ENCODE results near the gene EIF4B. TPM values are rescaled to one million over a fixed set of nuclear protein-coding genes. Genes with fewer than 3 reads are reported as not detected.

EIF4B gene, protein sequence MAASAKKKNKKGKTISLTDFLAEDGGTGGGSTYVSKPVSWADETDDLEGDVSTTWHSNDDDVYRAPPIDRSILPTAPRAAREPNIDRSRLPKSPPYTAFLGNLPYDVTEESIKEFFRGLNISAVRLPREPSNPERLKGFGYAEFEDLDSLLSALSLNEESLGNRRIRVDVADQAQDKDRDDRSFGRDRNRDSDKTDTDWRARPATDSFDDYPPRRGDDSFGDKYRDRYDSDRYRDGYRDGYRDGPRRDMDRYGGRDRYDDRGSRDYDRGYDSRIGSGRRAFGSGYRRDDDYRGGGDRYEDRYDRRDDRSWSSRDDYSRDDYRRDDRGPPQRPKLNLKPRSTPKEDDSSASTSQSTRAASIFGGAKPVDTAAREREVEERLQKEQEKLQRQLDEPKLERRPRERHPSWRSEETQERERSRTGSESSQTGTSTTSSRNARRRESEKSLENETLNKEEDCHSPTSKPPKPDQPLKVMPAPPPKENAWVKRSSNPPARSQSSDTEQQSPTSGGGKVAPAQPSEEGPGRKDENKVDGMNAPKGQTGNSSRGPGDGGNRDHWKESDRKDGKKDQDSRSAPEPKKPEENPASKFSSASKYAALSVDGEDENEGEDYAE
- 100 to 1,000 TPM; 644 to 660 TPM for total RNA-seq
- 114 TPM for polyA plus RNA-seq

DNA sequence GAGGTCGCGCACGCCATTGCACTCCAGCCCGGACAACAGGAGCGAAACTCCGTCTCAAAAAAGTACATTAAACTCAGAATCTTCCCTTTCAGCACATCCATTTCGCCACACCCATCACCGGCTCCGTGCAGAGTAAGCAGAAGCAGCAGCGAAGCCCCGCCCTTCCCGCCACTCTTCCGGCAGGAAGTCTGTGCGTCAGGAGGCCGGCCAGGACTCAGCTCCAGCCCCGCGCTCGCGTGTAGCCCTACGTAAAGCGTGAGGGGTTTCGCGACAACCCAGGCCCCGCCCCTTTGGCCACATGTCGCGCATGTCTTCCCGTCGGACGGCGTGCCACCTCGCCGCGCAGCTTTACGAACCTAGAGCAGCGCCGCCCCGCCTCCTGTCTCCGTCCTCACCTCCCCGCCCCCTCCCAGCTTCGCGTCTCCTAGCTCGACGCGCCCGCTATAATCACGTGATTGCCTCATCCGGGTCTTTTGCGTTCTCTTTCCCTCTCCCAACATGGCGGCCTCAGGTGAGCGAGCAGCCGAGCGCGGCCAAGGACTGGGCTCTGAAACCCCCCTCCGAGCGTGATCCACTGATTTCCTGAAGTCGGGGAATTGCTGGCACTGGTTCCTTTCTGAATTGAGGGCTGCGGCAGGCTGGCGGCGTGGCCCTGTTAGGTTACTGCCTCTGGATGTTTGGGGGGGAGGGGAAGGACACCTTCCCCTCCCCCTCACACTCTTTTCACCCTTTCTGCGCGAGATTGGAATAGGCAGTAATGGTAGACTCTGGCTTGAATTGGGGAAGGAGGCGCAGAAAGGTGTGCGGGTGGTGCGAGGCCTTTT, at the start of gene EIF4B:
Gene EIF4B, plus strand, starts transcription at position 471 of the 824 bp plus-strand sequence. Its CDS starts 28 bp downstream, at position 499.
- DNase-seq, result peak; percentile 99 to 100 (median 100)
- no peaks in the 10 kb centered on the region for H3K9me3 Mint-ChIP-seq
- peak within 1 kb of the TSS; percentile 98 to 100 (median 99) for H3K4me3 Mint-ChIP-seq
- Histone ChIP-seq H3K27ac (ENCODE audit: low read depth, low read length) (peak within 1 kb of the TSS; percentile 96), H3K36me3 (ENCODE audit: insufficient read depth, low read length) (peaks cover 4% of the 10 kb centered on the region), H3K27me3 (ENCODE audit: insufficient read depth, low read length, poor library complexity, severe bottlenecking) (no peaks in the 10 kb centered on the region), H3K4me1 (ENCODE audit: insufficient read depth, low read length) (peaks cover 41% of the 10 kb centered on the region), H3K4me3 (ENCODE audit: low read length) (peak within 1 kb of the TSS; percentile 100), H3K9me3 (ENCODE audit: low read length) (no peaks in the 10 kb centered on the region)
- H3K36me3 Mint-ChIP-seq, result peaks cover 0 to 31% (median 0%) of the 10 kb centered on the region in 3 donors
- POLR2A ChIA-PET, result interaction anchor here (0.5 to 1.3 kb wide), 13 partner anchors 40 to 1788 kb away, joined by 3 to 9 read pairs (median 4); partner anchors contain the start of genes CISTR, PFDN5, POU6F1 and PRR13
- peaks cover 46 to 56% (median 47%) of the 10 kb centered on the region in 3 donors for H3K4me1 Mint-ChIP-seq
- peak within 1 kb of the TSS; percentile 95 to 99 (median 98) for H3K27ac Mint-ChIP-seq
- CTCF ChIA-PET, result interaction anchor here (0.7 to 1.3 kb wide), 8 partner anchors 20 to 318 kb away, joined by 3 to 5 read pairs (median 3); no protein-coding TSS in a partner anchor
- H3K27me3 Mint-ChIP-seq, result peaks cover 6% of the 10 kb centered on the region in 2 donors

DNA sequence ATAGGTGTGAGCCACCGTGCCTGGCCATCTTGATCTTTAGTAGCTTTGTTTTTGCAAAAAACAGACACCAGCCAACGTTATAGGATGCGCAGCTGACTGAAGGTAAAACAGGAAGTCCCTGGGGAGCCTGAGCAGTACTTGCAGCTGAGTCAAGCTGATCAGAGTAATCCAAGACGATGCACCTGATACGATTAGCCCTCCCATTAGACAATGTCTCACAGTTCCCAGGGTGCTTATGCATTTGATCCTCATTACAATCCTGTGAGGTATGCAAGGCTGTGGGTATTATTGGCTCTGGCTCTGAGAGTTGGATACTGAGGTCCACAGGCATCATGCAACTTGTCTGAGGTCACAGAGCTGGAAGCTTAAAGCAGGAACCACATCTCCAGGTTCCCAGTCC, 49.3 kb upstream of the EIF4B start:
- Mint-ChIP-seq H3K9me3 (no peaks in the 10 kb centered on the region), H3K36me3 (no peaks in the 10 kb centered on the region), H3K4me3 (no peak overlapping the region), H3K27ac (no peak overlapping the region), H3K4me1 (peaks cover 0 to 4% (median 0%) of the 10 kb centered on the region in 3 donors), H3K27me3 (peaks cover 1 to 3% of the 10 kb centered on the region in 2 donors)
- no peaks in the 10 kb centered on the region for H3K9me3 ChIP-seq (ENCODE audit: low read length)
- POLR2A ChIA-PET, result no interaction called here
- CTCF ChIA-PET, result interaction anchor here (0.7 to 1.5 kb wide), 4 partner anchors 9 to 73 kb away, joined by 3 to 6 read pairs (median 4); no protein-coding TSS in a partner anchor
- no peak for DNase-seq
- H3K4me3 ChIP-seq (ENCODE audit: low read length), result no peak overlapping the region
- no peaks in the 10 kb centered on the region for H3K27me3 ChIP-seq (ENCODE audit: insufficient read depth, low read length, poor library complexity, severe bottlenecking)
- H3K36me3 ChIP-seq (ENCODE audit: insufficient read depth, low read length), result no peaks in the 10 kb centered on the region
- no peaks in the 10 kb centered on the region for H3K4me1 ChIP-seq (ENCODE audit: insufficient read depth, low read length)
- H3K27ac ChIP-seq (ENCODE audit: low read depth, low read length), result no peak overlapping the region

DNA sequence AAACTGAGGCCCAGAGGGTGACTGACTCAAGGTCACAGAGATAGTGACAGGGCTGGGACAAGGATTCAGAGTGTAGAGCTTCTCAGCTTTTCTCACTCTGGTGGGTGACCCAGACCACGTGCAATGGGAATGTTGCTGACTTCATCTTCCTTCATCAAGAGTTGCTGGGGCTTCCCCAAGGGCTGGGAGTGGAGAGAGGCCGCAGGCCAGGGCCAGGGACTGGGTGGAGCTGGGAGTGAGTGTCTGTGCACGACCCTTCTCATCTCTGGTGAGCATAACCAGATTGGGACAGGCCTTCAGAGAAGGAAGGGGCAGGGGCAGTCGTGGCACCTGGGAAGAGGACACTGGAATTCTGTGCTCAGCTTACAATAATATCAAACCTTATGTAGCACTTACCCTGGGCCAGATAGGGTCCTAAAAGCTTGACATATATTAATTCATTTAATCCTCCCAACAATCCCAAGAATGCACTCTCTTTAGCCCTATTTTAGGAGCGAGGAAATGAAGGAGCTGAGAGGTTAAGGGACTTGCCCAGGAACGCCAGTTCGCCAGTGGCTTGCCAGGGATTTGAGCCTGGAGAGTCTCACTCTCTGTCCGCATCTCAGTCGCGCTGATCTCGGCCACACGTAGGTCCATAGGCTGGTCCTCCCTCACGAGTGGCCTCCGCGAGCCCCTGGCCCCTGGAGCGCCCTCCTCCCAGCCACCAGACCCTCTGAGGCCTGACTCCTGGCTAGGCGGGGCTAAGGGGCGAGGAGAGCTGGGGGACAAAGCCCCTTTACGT, 41.5 kb upstream of the EIF4B start:
- H3K4me3 ChIP-seq (ENCODE audit: low read length), result no peak overlapping the region
- no peak overlapping the region for H3K27ac ChIP-seq (ENCODE audit: low read depth, low read length)
- H3K27me3 Mint-ChIP-seq, result peaks cover 12 to 32% of the 10 kb centered on the region in 2 donors
- no peaks in the 10 kb centered on the region for H3K36me3 Mint-ChIP-seq
- H3K27ac Mint-ChIP-seq, result no peak overlapping the region
- H3K9me3 Mint-ChIP-seq, result no peaks in the 10 kb centered on the region
- ChIA-PET POLR2A (interaction anchor here (0.6 kb wide), 1 partner anchor 13 kb away, joined by 3 read pairs; no protein-coding TSS in a partner anchor), CTCF (interaction anchor here (1.5 kb wide), 1 partner anchor 80 kb away, joined by 4 read pairs; no protein-coding TSS in a partner anchor)
- no peaks in the 10 kb centered on the region for H3K9me3 ChIP-seq (ENCODE audit: low read length)
- no peak for DNase-seq
- no peaks in the 10 kb centered on the region for H3K4me1 ChIP-seq (ENCODE audit: insufficient read depth, low read length)
- H3K4me3 Mint-ChIP-seq, result no peak overlapping the region
- no peaks in the 10 kb centered on the region for H3K4me1 Mint-ChIP-seq
- no peaks in the 10 kb centered on the region for H3K36me3 ChIP-seq (ENCODE audit: insufficient read depth, low read length)
- no peaks in the 10 kb centered on the region for H3K27me3 ChIP-seq (ENCODE audit: insufficient read depth, low read length, poor library complexity, severe bottlenecking)

DNA sequence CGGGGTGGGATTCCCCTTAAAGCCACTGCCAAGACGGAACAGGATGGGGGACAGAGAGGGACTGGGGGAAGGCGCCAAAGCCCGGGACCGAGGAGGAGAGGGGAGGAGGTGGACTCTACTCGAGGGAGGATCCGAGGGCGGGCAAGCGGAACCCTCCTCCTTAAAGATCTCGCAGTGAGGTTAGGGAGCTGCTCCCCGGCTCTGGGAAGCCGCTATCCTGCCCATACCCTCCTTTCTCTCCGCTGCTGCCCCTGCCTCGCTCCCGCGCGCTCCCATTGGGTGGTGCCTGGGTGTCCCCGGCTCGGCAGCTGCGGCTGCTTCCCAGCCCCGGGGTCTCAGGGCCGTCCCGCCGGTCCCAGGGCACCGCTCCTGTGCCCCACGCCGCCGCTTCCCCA, 40.9 kb upstream of the EIF4B start:
- POLR2A ChIA-PET, result no interaction called here
- no peaks in the 10 kb centered on the region for H3K9me3 ChIP-seq (ENCODE audit: low read length)
- no peak overlapping the region for H3K4me3 Mint-ChIP-seq
- no peaks in the 10 kb centered on the region for H3K36me3 Mint-ChIP-seq
- no peak overlapping the region for H3K4me3 ChIP-seq (ENCODE audit: low read length)
- no peak overlapping the region for H3K27ac Mint-ChIP-seq
- no peaks in the 10 kb centered on the region for H3K27me3 ChIP-seq (ENCODE audit: insufficient read depth, low read length, poor library complexity, severe bottlenecking)
- H3K4me1 ChIP-seq (ENCODE audit: insufficient read depth, low read length), result no peaks in the 10 kb centered on the region
- H3K27me3 Mint-ChIP-seq, result peaks cover 13 to 32% of the 10 kb centered on the region in 2 donors
- H3K27ac ChIP-seq (ENCODE audit: low read depth, low read length), result no peak overlapping the region
- no peak for DNase-seq
- no peaks in the 10 kb centered on the region for H3K4me1 Mint-ChIP-seq
- H3K9me3 Mint-ChIP-seq, result no peaks in the 10 kb centered on the region
- no peaks in the 10 kb centered on the region for H3K36me3 ChIP-seq (ENCODE audit: insufficient read depth, low read length)
- CTCF ChIA-PET, result interaction anchor here (1.5 kb wide), 1 partner anchor 81 kb away, joined by 4 read pairs; no protein-coding TSS in a partner anchor

DNA sequence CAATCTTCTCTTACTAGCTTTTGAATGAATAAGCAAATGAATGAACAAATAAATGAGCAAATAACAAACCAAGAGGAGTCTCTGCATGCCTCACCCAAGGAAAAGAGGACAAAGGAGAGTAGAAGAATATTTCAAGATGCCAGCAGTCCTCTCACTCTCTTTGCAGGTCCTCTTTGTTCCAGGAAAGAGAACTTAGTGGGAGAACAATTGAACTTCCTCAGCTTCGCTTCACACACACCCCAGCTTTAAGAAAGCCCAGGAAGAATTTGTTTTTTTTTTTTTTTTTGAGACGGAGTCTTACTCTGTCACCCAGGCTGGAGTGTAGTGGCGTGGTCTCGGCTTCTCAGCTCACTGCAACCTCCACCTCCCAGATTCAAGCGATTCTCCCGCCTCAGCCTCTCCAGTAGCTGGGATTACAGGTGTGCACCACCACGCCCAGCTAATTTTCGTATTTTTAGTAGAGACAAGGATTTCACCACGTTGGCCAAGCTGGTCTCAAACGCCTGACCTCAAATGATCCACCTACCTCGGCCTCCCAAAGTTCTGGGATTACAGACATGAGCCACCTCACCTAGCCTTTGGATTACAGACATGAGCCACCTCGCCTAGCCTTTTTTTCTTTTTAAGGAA, 37.0 kb upstream of the EIF4B start:
- H3K4me1 ChIP-seq (ENCODE audit: insufficient read depth, low read length), result no peaks in the 10 kb centered on the region
- no peak for DNase-seq
- Mint-ChIP-seq H3K9me3 (no peaks in the 10 kb centered on the region), H3K4me1 (no peaks in the 10 kb centered on the region), H3K27ac (no peak overlapping the region), H3K36me3 (no peaks in the 10 kb centered on the region), H3K4me3 (no peak overlapping the region), H3K27me3 (peaks cover 13 to 26% of the 10 kb centered on the region in 2 donors)
- no peaks in the 10 kb centered on the region for H3K9me3 ChIP-seq (ENCODE audit: low read length)
- ChIA-PET CTCF (interaction anchor here (1.1 to 2.8 kb wide), 2 partner anchors 11 to 84 kb away, joined by 5 to 12 read pairs; no protein-coding TSS in a partner anchor), POLR2A (no interaction called here)
- no peak overlapping the region for H3K4me3 ChIP-seq (ENCODE audit: low read length)
- no peaks in the 10 kb centered on the region for H3K27me3 ChIP-seq (ENCODE audit: insufficient read depth, low read length, poor library complexity, severe bottlenecking)
- H3K36me3 ChIP-seq (ENCODE audit: insufficient read depth, low read length), result no peaks in the 10 kb centered on the region
- no peak overlapping the region for H3K27ac ChIP-seq (ENCODE audit: low read depth, low read length)

DNA sequence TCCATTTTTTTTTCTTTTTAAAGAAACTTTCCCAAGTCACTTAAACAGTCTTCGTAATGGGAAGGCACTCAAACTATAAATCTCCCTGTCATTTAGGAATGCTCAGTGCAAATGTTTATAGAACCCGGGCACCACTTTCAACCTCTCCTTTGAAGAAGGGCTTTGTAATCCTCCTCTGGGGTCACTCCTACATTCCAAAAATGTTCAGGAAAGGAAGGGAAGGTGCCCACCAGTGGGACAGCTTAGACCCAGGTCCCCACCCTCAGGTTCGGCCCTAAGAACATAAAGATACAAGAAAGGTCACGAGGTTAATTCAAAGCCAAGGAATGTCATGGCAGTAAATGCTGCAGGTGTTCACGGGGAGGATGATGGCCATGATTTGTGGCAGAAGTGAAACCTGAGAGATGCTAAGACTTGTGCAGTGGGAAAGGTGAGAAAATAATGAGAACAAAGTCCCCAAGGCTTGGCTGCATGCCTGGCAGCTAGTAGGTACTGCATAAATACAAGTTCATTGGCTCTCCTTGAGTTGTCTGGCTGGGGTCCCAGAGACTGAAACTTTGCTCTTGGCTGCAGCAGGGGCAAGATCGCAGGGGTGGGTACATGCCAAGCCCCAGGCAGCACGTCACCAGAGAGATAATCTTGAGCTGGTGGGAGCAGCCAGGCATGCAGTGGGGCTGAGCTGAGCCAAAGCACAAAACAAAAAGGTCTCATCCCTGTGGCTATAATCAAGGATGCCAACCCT, 36.3 kb upstream of the EIF4B start:
- peaks cover 8 to 22% of the 10 kb centered on the region in 2 donors for H3K27me3 Mint-ChIP-seq
- no peaks in the 10 kb centered on the region for H3K9me3 Mint-ChIP-seq
- DNase-seq, result no peak
- Histone ChIP-seq H3K27me3 (ENCODE audit: insufficient read depth, low read length, poor library complexity, severe bottlenecking) (no peaks in the 10 kb centered on the region), H3K9me3 (ENCODE audit: low read length) (no peaks in the 10 kb centered on the region), H3K27ac (ENCODE audit: low read depth, low read length) (no peak overlapping the region), H3K36me3 (ENCODE audit: insufficient read depth, low read length) (no peaks in the 10 kb centered on the region), H3K4me1 (ENCODE audit: insufficient read depth, low read length) (no peaks in the 10 kb centered on the region), H3K4me3 (ENCODE audit: low read length) (no peak overlapping the region)
- no peak overlapping the region for H3K4me3 Mint-ChIP-seq
- H3K4me1 Mint-ChIP-seq, result no peaks in the 10 kb centered on the region
- ChIA-PET POLR2A (no interaction called here), CTCF (interaction anchor here (1.0 to 2.8 kb wide), 3 partner anchors 10 to 85 kb away, joined by 3 to 12 read pairs (median 6); no protein-coding TSS in a partner anchor)
- H3K27ac Mint-ChIP-seq, result no peak overlapping the region
- H3K36me3 Mint-ChIP-seq, result no peaks in the 10 kb centered on the region

Measured in CD8-positive, alpha-beta memory T cell (primary cell).